Measurements from ENCODE around the gene SLC52A1. TPM values are rescaled to one million over a fixed set of nuclear protein-coding genes. Genes with fewer than 3 reads are reported as not detected.

Gene SLC52A1
- total RNA-seq, 1 experiment from 2014 or later = 1.1 TPM

DNA sequence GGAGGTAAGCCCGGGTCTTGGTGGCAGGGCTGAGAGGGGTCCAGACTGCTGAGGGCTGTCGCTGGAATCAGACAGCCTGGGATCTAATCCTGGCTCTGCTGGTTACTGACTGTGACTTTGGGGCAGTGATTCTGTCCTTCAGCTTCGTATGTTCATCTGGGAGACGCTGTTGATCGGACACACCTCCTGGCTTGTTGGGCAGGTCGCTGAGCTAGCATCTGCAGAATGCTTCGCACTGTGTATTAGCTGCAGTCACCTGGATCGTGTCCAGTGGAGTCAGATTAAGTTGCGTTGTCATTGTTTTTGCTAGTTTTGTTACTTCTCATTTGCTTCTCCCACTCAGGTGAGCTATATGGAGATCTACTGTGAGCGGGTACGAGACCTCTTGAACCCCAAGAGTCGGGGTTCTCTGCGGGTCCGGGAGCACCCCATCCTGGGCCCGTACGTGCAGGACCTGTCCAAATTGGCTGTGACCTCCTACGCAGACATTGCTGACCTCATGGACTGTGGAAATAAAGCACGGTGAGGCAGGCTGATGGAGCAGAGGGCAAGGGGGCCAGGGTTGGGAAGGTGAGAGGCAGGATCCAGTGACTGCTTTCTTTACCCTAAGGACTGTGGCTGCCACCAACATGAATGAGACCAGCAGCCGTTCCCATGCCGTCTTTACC is 33.0 kb downstream of the SLC52A1 start:
- ChIA-PET POLR2A (no interaction called here), CTCF (no interaction called here)
- DNase-seq (ENCODE audit: low spot score) = no peak
- H3K27ac Mint-ChIP-seq = no peak overlapping the region
- no peaks in the 10 kb centered on the region for H3K9me3 Mint-ChIP-seq
- no peak overlapping the region for H3K4me3 Mint-ChIP-seq
- ATAC-seq = no peak
- TF ChIP-seq FOXJ3 (CRISPR knock-in tag; IDR thresholded peaks at IDR 0.05; ENCODE audit: borderline replicate concordance) = no peak
- no peak for TF ChIP-seq RELA (CRISPR knock-in tag; IDR thresholded peaks at IDR 0.05; ENCODE audit: borderline replicate concordance)
- no peak for TF ChIP-seq OVOL2 (CRISPR knock-in tag; IDR thresholded peaks at IDR 0.05; ENCODE audit: borderline replicate concordance)
- TF ChIP-seq NR2C2 (CRISPR knock-in tag; IDR thresholded peaks at IDR 0.05) = no peak
- TF ChIP-seq SMAD3 (CRISPR knock-in tag; IDR thresholded peaks at IDR 0.05; ENCODE audit: borderline replicate concordance) = no peak
- no peak for TF ChIP-seq TCF7 (CRISPR knock-in tag; IDR thresholded peaks at IDR 0.05; ENCODE audit: low read depth)
- no peak for TF ChIP-seq MYBL2 (CRISPR knock-in tag; IDR thresholded peaks at IDR 0.05)
- TF ChIP-seq, protein P1, sequence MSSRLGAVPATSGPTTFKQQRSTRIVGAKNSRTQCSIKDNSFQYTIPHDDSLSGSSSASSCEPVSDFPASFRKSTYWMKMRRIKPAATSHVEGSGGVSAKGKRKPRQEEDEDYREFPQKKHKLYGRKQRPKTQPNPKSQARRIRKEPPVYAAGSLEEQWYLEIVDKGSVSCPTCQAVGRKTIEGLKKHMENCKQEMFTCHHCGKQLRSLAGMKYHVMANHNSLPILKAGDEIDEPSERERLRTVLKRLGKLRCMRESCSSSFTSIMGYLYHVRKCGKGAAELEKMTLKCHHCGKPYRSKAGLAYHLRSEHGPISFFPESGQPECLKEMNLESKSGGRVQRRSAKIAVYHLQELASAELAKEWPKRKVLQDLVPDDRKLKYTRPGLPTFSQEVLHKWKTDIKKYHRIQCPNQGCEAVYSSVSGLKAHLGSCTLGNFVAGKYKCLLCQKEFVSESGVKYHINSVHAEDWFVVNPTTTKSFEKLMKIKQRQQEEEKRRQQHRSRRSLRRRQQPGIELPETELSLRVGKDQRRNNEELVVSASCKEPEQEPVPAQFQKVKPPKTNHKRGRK (CRISPR knock-in tag; IDR thresholded peaks at IDR 0.05; ENCODE audit: borderline replicate concordance) = no peak
- TF ChIP-seq SMAD4 (CRISPR knock-in tag; IDR thresholded peaks at IDR 0.05) = no peak
- no peak for TF ChIP-seq ZNF232 (CRISPR knock-in tag; IDR thresholded peaks at IDR 0.05)
- TF ChIP-seq, protein P2, sequence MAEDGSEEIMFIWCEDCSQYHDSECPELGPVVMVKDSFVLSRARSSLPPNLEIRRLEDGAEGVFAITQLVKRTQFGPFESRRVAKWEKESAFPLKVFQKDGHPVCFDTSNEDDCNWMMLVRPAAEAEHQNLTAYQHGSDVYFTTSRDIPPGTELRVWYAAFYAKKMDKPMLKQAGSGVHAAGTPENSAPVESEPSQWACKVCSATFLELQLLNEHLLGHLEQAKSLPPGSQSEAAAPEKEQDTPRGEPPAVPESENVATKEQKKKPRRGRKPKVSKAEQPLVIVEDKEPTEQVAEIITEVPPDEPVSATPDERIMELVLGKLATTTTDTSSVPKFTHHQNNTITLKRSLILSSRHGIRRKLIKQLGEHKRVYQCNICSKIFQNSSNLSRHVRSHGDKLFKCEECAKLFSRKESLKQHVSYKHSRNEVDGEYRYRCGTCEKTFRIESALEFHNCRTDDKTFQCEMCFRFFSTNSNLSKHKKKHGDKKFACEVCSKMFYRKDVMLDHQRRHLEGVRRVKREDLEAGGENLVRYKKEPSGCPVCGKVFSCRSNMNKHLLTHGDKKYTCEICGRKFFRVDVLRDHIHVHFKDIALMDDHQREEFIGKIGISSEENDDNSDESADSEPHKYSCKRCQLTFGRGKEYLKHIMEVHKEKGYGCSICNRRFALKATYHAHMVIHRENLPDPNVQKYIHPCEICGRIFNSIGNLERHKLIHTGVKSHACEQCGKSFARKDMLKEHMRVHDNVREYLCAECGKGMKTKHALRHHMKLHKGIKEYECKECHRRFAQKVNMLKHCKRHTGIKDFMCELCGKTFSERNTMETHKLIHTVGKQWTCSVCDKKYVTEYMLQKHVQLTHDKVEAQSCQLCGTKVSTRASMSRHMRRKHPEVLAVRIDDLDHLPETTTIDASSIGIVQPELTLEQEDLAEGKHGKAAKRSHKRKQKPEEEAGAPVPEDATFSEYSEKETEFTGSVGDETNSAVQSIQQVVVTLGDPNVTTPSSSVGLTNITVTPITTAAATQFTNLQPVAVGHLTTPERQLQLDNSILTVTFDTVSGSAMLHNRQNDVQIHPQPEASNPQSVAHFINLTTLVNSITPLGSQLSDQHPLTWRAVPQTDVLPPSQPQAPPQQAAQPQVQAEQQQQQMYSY (CRISPR knock-in tag; IDR thresholded peaks at IDR 0.05) = no peak
- no peak for TF ChIP-seq NFE2L1 (CRISPR knock-in tag; IDR thresholded peaks at IDR 0.05)
- no peak for TF ChIP-seq CREM (CRISPR knock-in tag; IDR thresholded peaks at IDR 0.05)
- TF ChIP-seq, protein P3, sequence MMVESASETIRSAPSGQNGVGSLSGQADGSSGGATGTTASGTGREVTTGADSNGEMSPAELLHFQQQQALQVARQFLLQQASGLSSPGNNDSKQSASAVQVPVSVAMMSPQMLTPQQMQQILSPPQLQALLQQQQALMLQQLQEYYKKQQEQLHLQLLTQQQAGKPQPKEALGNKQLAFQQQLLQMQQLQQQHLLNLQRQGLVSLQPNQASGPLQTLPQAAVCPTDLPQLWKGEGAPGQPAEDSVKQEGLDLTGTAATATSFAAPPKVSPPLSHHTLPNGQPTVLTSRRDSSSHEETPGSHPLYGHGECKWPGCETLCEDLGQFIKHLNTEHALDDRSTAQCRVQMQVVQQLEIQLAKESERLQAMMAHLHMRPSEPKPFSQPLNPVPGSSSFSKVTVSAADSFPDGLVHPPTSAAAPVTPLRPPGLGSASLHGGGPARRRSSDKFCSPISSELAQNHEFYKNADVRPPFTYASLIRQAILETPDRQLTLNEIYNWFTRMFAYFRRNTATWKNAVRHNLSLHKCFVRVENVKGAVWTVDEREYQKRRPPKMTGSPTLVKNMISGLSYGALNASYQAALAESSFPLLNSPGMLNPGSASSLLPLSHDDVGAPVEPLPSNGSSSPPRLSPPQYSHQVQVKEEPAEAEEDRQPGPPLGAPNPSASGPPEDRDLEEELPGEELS (CRISPR knock-in tag; IDR thresholded peaks at IDR 0.05) = no peak
- no peak for TF ChIP-seq MXD4 (CRISPR knock-in tag; IDR thresholded peaks at IDR 0.05; ENCODE audit: borderline replicate concordance)
- peaks cover 51% of the 10 kb centered on the region for H3K36me3 Mint-ChIP-seq
- peaks cover 13% of the 10 kb centered on the region for H3K4me1 Mint-ChIP-seq
- no peaks in the 10 kb centered on the region for H3K27me3 Mint-ChIP-seq (ENCODE audit: low read depth)

DNA sequence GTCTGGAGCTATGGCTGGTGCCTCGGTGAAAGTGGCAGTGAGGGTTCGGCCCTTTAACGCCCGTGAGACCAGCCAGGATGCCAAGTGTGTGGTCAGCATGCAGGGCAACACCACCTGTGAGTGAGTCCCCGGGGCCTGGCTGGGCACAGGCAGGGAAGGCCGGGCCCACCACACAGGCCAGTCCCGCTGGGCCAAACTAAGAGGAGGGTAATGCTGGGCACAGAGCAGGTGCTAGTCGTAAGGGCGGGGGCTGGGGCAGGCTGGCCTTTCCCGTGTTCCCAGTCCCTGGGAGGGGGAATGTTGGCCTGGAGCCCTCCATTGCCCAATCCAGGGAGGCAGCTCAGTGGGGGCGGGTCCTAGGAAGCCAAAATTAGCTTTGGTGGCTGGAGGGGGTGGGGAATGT is 35.0 kb downstream of the SLC52A1 start:
- Mint-ChIP-seq H3K9me3 (no peaks in the 10 kb centered on the region), H3K27me3 (ENCODE audit: low read depth) (peaks cover 10% of the 10 kb centered on the region), H3K4me3 (no peak overlapping the region), H3K4me1 (peaks cover 16% of the 10 kb centered on the region), H3K27ac (0 out of 2 replicates have a peak overlapping the region, but pooled peaks have one; percentile 20), H3K36me3 (peaks cover 39% of the 10 kb centered on the region)
- DNase-seq (ENCODE audit: low spot score) (peak; percentile 22), ATAC-seq (no peak)
- POLR2A ChIA-PET = no interaction called here
- TF ChIP-seq, protein P1 (CRISPR knock-in tag; IDR thresholded peaks at IDR 0.05; ENCODE audit: borderline replicate concordance) = no peak
- TF ChIP-seq HMGA2 (CRISPR knock-in tag; IDR thresholded peaks at IDR 0.05) (no peak), ELF4 (CRISPR knock-in tag; IDR thresholded peaks at IDR 0.05; ENCODE audit: low read depth) (no peak), PRRX2 (CRISPR knock-in tag; IDR thresholded peaks at IDR 0.05) (no peak)
- TF ChIP-seq, protein P4, sequence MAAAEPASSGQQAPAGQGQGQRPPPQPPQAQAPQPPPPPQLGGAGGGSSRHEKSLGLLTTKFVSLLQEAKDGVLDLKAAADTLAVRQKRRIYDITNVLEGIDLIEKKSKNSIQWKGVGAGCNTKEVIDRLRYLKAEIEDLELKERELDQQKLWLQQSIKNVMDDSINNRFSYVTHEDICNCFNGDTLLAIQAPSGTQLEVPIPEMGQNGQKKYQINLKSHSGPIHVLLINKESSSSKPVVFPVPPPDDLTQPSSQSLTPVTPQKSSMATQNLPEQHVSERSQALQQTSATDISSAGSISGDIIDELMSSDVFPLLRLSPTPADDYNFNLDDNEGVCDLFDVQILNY (CRISPR knock-in tag; IDR thresholded peaks at IDR 0.05) = no peak
- CTCF ChIA-PET = interaction anchor here (1.4 to 1.6 kb wide), 2 partner anchors 12 to 122 kb away, joined by 3 to 4 read pairs; partner anchors contain the start of gene CAMTA2

Measured in WTC11 (cell line).